ENCODE data around the gene MED10. TPM values are rescaled to one million over a fixed set of nuclear protein-coding genes. Genes with fewer than 3 reads are reported as not detected.

Gene MED10
- polyA plus RNA-seq, 1 of the 3 experiments (the other 2 are of a cell fraction): 75.9 TPM

DNA sequence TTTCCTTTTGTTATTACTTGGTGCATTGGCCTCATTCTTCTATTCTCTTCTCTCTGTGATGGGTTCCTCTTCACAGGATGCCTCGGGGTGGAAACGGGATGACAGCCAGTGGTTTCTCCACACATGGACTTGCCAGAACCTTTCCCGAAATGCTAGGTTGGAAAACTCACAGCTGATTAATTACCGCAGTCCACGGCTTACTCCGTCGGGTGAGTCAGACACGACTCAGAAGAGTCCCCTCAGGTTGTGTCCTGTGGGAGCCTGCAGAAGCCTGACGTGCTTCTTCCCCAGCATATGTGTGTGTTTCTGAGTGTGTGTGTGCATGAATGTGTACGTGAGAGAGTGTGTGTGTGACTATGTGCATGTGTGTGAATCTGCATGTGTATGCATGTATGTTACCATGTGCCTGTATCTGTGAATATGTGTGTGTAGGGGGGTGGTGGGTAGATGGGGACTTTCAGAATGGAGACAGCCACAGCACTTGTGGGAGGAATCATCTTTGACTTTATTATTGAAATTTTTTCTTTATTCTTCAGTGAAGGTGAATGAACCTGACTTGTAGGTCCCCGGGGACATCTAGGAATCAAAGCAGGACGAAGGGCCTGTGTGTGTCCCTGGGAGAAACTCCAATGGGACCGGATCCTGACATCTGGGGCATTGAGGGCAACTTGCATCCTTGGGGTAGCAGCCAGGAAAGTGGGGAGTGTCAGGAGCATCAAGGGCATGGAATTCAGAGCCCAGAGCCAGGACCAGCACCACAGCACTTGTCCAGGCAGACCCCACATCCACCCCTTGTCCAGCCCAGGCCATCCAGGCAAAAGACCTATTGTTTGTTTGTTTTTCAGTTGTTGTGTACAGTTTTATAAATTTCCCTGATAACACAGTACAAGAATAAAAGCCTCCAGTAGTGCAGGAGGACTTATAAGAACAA, 21.9 kb upstream of the MED10 start:
- H3K4me1 ChIP-seq (ENCODE audit: control insufficient read depth in 1 of 2, insufficient read depth in 2 of 2, low read depth in 1 of 2, low read length in 1 of 2): no peaks in the 10 kb centered on the region; a peak in 1 of 4 replicates
- H3K79me2 ChIP-seq (ENCODE audit: insufficient read depth): no peaks in the 10 kb centered on the region
- 22% methylated on average over 13 of the region's 13 CpGs for WGBS (ENCODE audit: low lambda C conversion rate)
- no peaks in the 10 kb centered on the region for H3K9me2 ChIP-seq
- no peak overlapping the region for H3K4me2 ChIP-seq
- POLR2A ChIA-PET: no interaction called here
- DNase-seq: no peak
- H4K20me1 ChIP-seq (ENCODE audit: insufficient read depth): no peaks in the 10 kb centered on the region
- H3K36me3 ChIP-seq (replicated peaks in 1 of 2; ENCODE audit: control insufficient read depth in 1 of 2, insufficient read depth in 2 of 2, low read length in 1 of 2): no peaks in the 10 kb centered on the region
- no peaks in the 10 kb centered on the region for H3F3A ChIP-seq (replicated peaks; ENCODE audit: insufficient read depth)
- CTCF ChIA-PET: interaction anchor here (1.2 kb wide), 1 partner anchor 22 kb away, joined by 3 read pairs; the partner anchor contains the start of gene MED10
- H3K4me3 ChIP-seq (ENCODE audit: low read depth in 2 of 2, low read length in 1 of 2): no peak overlapping the region
- H3K27me3 ChIP-seq (ENCODE audit: insufficient read depth): no peaks in the 10 kb centered on the region
- H3K9ac ChIP-seq: no peak overlapping the region
- H3K27ac ChIP-seq (ENCODE audit: low read depth in 2 of 2, low read length in 1 of 2): no peak overlapping the region
- H3K9me3 ChIP-seq: no peaks in the 10 kb centered on the region
- TF ChIP-seq EP300 (IDR thresholded peaks at IDR 0.05; ENCODE audit: borderline replicate concordance in 1 of 2, low read depth in 1 of 2, low read length in 1 of 2) (no peak), CHD2 (IDR thresholded peaks at IDR 0.05; ENCODE audit: low read length, partially characterized antibody) (no peak), RAD21 (IDR thresholded peaks at IDR 0.05; ENCODE audit: low read length) (no peak), TEAD4 (IDR thresholded peaks at IDR 0.05; ENCODE audit: borderline replicate concordance, insufficient read depth) (no peak), GABPA (IDR thresholded peaks at IDR 0.05; ENCODE audit: low read depth) (no peak), JUND (IDR thresholded peaks at IDR 0.05) (no peak), POLR2AphosphoS5 (IDR thresholded peaks at IDR 0.05; ENCODE audit: low read depth, low read length) (no peak), SIN3A (IDR thresholded peaks at IDR 0.05; ENCODE audit: borderline replicate concordance, low read depth, low read length) (no peak), SMC3 (IDR thresholded peaks at IDR 0.05; ENCODE audit: low read depth, low read length) (no peak), MXI1 (IDR thresholded peaks at IDR 0.05; ENCODE audit: low read depth, low read length) (no peak)
- TF ChIP-seq, protein P1, sequence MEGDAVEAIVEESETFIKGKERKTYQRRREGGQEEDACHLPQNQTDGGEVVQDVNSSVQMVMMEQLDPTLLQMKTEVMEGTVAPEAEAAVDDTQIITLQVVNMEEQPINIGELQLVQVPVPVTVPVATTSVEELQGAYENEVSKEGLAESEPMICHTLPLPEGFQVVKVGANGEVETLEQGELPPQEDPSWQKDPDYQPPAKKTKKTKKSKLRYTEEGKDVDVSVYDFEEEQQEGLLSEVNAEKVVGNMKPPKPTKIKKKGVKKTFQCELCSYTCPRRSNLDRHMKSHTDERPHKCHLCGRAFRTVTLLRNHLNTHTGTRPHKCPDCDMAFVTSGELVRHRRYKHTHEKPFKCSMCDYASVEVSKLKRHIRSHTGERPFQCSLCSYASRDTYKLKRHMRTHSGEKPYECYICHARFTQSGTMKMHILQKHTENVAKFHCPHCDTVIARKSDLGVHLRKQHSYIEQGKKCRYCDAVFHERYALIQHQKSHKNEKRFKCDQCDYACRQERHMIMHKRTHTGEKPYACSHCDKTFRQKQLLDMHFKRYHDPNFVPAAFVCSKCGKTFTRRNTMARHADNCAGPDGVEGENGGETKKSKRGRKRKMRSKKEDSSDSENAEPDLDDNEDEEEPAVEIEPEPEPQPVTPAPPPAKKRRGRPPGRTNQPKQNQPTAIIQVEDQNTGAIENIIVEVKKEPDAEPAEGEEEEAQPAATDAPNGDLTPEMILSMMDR (IDR thresholded peaks at IDR 0.05): no peak
- TF ChIP-seq, protein P2, sequence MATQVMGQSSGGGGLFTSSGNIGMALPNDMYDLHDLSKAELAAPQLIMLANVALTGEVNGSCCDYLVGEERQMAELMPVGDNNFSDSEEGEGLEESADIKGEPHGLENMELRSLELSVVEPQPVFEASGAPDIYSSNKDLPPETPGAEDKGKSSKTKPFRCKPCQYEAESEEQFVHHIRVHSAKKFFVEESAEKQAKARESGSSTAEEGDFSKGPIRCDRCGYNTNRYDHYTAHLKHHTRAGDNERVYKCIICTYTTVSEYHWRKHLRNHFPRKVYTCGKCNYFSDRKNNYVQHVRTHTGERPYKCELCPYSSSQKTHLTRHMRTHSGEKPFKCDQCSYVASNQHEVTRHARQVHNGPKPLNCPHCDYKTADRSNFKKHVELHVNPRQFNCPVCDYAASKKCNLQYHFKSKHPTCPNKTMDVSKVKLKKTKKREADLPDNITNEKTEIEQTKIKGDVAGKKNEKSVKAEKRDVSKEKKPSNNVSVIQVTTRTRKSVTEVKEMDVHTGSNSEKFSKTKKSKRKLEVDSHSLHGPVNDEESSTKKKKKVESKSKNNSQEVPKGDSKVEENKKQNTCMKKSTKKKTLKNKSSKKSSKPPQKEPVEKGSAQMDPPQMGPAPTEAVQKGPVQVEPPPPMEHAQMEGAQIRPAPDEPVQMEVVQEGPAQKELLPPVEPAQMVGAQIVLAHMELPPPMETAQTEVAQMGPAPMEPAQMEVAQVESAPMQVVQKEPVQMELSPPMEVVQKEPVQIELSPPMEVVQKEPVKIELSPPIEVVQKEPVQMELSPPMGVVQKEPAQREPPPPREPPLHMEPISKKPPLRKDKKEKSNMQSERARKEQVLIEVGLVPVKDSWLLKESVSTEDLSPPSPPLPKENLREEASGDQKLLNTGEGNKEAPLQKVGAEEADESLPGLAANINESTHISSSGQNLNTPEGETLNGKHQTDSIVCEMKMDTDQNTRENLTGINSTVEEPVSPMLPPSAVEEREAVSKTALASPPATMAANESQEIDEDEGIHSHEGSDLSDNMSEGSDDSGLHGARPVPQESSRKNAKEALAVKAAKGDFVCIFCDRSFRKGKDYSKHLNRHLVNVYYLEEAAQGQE (IDR thresholded peaks at IDR 0.05; ENCODE audit: low read depth, low read length): no peak
- TF ChIP-seq, protein P3, sequence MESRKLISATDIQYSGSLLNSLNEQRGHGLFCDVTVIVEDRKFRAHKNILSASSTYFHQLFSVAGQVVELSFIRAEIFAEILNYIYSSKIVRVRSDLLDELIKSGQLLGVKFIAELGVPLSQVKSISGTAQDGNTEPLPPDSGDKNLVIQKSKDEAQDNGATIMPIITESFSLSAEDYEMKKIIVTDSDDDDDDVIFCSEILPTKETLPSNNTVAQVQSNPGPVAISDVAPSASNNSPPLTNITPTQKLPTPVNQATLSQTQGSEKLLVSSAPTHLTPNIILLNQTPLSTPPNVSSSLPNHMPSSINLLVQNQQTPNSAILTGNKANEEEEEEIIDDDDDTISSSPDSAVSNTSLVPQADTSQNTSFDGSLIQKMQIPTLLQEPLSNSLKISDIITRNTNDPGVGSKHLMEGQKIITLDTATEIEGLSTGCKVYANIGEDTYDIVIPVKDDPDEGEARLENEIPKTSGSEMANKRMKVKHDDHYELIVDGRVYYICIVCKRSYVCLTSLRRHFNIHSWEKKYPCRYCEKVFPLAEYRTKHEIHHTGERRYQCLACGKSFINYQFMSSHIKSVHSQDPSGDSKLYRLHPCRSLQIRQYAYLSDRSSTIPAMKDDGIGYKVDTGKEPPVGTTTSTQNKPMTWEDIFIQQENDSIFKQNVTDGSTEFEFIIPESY (IDR thresholded peaks at IDR 0.05; ENCODE audit: borderline replicate concordance, low read depth): no peak
- TF ChIP-seq, protein P4, sequence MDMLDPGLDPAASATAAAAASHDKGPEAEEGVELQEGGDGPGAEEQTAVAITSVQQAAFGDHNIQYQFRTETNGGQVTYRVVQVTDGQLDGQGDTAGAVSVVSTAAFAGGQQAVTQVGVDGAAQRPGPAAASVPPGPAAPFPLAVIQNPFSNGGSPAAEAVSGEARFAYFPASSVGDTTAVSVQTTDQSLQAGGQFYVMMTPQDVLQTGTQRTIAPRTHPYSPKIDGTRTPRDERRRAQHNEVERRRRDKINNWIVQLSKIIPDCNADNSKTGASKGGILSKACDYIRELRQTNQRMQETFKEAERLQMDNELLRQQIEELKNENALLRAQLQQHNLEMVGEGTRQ (IDR thresholded peaks at IDR 0.05; ENCODE audit: borderline replicate concordance, low read depth, low read length): no peak
- TF ChIP-seq, protein P5, sequence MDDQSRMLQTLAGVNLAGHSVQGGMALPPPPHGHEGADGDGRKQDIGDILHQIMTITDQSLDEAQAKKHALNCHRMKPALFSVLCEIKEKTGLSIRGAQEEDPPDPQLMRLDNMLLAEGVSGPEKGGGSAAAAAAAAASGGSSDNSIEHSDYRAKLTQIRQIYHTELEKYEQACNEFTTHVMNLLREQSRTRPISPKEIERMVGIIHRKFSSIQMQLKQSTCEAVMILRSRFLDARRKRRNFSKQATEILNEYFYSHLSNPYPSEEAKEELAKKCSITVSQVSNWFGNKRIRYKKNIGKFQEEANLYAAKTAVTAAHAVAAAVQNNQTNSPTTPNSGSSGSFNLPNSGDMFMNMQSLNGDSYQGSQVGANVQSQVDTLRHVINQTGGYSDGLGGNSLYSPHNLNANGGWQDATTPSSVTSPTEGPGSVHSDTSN (IDR thresholded peaks at IDR 0.05): no peak
- TF ChIP-seq, protein P6, sequence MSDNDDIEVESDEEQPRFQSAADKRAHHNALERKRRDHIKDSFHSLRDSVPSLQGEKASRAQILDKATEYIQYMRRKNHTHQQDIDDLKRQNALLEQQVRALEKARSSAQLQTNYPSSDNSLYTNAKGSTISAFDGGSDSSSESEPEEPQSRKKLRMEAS (IDR thresholded peaks at IDR 0.05; ENCODE audit: low read depth): no peak
- H2AFZ ChIP-seq (ENCODE audit: low read depth): no peak overlapping the region

All from SK-N-SH (cell line).